Epithelial cell of proximal tubule (primary cell): Measurements from ENCODE around the gene SAMD14. TPM values are rescaled to one million over a fixed set of nuclear protein-coding genes. Genes with fewer than 3 reads are reported as not detected.

Experiments used
- DNase-seq: peaks from one replicate; pipeline ENCODE4 v3.0.0-alpha.2; 2011; ENCODE audit warnings: low read depth
- H3K4me3 ChIP-seq: 2 replicates; pipeline ENCODE4 v1.5.1; 2011; ENCODE audit warnings: low read depth, mild to moderate bottlenecking, low read length
- CTCF ChIP-seq: conservative IDR thresholded peaks from 2 replicates; pipeline ENCODE4 v1.5.1; 2012; ENCODE audit warnings: low read depth, mild to moderate bottlenecking, low read length
- total RNA-seq: library from RNA; depleted of rRNA; stranded (reverse); fragments of >200 nt; gene quantifications from 2 replicates; pipeline ENCODE4 v1.2.3, GENCODE V29; 2015

SAMD14 gene
- total RNA-seq, 1 donor from 2014 or later = 11.5 TPM

GRCh38 chr17:50094243-50094752 lies 35.7 kb downstream of the SAMD14 start:
- H3K4me3 ChIP-seq = peak overlapping the region; percentile 69
- peak; percentile 79 for TF ChIP-seq CTCF
- DNase-seq = peak; percentile 54

GRCh38 chr17:50093807-50094206 lies 36.2 kb downstream of the SAMD14 start:
- DNase-seq = no peak
- peak overlapping the region; percentile 2 for H3K4me3 ChIP-seq
- no peak for TF ChIP-seq CTCF

GRCh38 chr17:50093246-50093645 lies 36.7 kb downstream of the SAMD14 start:
- H3K4me3 ChIP-seq = peak overlapping the region; percentile 7
- no peak for DNase-seq
- TF ChIP-seq CTCF = no peak

GRCh38 chr17:50091918-50092285 lies 38.1 kb downstream of the SAMD14 start:
- DNase-seq = no peak
- no peak overlapping the region for H3K4me3 ChIP-seq
- no peak for TF ChIP-seq CTCF

GRCh38 chr17:50090971-50091917 lies 38.7 kb downstream of the SAMD14 start:
- TF ChIP-seq CTCF = no peak
- H3K4me3 ChIP-seq = no peak overlapping the region
- no peak for DNase-seq

- H3K4me3 ChIP-seq = no peak overlapping the region
- DNase-seq = no peak
- TF ChIP-seq CTCF = no peak
Measured at GRCh38 chr17:50090071-50090470, 39.9 kb downstream of the SAMD14 start.
